T47D (cell line): ENCODE data around the gene DACH2.

ENCODE experiments used
- DNase-seq, 2 experiments: peaks; one replicate each; pipeline versions ENCODE4 v3.0.0 to v3.0.0-alpha.2; 2011 to 2012; ENCODE audit warnings: low read depth in 1 of 2, low spot score in 1 of 2
- JUND ChIP-seq: IDR thresholded peaks from 2 replicates; pipeline ENCODE4 v1.6.1; 2012; ENCODE audit warnings: low read depth
- in situ Hi-C: cut with HindIII; loops from 2 replicates; pipeline ENCODE4 v1.10.0; 2016; ENCODE audit warnings: low sequenced_read_pairs, low pct_unique_long_range_greater_than_20kb

The DACH2 gene

DNA sequence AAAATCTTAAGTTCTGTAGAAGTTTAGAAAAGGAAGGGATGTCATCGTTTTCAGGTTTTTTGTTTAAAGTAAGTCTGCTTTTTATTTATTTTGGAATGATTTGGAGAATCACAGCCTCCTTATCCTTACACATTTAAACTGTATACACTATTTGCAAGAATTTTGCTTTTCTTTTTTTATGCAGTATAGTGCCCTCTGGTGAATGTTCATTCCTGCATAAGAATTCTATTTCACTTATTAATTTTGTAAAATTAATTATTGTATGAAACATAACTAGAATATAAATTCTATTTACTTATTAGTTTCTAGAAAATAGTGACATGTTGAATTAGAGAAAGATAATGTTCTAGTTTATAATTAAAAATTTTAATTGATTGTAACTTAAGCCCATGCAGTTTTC lies 44.6 kb downstream of the DACH2 start:
- in situ Hi-C loops, result no loop called here
- no peak for TF ChIP-seq JUND
- DNase-seq, result no peak

DNA sequence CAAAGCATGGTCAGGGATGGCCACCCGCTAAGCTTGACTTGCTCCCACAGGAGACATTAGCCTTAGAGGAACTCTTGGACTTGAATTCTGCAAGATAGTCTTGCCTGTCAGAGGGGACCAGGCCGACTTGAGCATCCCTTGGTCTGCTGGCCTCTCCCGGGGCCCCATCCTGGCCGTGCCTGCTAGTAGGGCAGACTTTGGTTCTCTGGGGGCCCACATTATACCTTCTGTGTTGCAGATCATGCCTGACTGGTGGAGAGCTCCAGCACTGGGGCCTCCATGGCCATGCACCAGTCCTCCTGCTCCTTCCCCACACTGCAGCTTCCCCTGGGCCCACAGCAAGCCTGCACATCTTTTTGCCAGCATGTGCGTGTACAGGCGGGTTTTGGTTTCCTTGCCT lies 46.5 kb downstream of the DACH2 start:
- DNase-seq, result no peak
- no peak for TF ChIP-seq JUND
- in situ Hi-C loops, result no loop called here

GRCh38 chrX:86195343-86195742 lies 47.1 kb downstream of the DACH2 start:
- no peak for TF ChIP-seq JUND
- in situ Hi-C loops, result no loop called here
- no peak for DNase-seq

DNA sequence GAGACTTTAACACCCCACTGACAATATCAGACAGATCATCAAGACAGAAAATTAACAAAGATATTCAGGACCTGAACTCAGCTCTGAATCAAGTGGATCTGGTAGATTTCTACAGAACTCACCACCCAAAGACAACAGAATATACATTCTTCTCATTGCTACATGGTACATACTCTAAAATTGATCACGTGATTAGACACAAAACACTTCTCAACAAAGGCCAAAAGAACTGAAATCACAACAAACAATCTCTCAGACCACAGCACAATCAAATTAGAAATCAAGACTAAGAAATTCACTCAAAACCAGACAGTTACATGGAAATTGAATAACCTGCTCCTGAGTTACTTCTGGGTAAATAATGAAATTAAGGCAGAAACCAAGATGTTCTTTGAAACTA lies 49.6 kb downstream of the DACH2 start:
- TF ChIP-seq JUND, result no peak
- in situ Hi-C loops, result no loop called here
- no peak for DNase-seq

GRCh38 chrX:86210772-86211171 lies 62.5 kb downstream of the DACH2 start:
- DNase-seq, result no peak
- TF ChIP-seq JUND, result no peak
- in situ Hi-C loops, result no loop called here

GRCh38 chrX:86215260-86215659 lies 67.0 kb downstream of the DACH2 start:
- in situ Hi-C loops, result no loop called here

DNA sequence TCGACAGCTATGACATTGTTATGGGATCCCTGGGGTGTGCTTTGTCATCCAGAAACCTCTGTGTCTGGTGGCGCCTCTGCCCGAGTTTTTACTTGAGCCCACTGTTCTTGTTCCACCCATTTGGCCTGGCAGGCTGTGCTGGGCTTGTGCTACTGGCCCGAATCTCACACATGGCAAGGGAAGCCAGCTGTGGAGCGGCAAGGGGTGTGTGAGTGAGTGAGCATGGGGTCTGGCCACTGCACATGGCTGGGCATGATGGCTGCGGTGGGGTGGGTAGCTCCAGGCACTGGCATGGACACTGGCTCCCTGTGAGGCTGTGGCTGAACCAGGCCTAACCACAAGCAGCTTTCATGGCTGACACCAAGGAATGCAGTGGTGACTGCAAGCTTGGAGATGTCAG lies 89.2 kb downstream of the DACH2 start:
- in situ Hi-C loops, result no loop called here
- DNase-seq, result no peak
- no peak for TF ChIP-seq JUND

More at GRCh38 chrX:86215260-86215659, 67.0 kb downstream of the DACH2 start:
- no peak for DNase-seq
- no peak for TF ChIP-seq JUND

GRCh38 chrX:86241547-86241946 lies 93.3 kb downstream of the DACH2 start:
- in situ Hi-C loops, result no loop called here

DNA sequence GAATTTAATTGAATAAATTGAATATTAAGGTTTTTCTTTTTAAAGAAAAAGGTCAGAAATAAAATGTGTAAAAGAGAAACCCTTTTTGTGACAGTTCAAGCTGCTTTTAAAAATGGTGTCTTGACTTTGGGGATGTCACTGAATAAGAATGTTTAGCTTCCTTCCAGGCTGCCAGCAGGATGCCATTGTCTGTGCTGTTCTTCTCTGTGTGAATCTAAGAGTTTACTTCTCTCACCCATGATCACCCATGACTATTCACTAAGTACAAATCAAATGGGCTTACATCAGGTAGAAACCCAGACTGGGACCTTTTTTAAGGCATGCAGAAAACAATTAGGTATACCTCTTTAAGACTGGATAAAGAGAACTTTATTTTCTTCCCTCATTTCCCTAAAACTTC lies 115.3 kb downstream of the DACH2 start:
- in situ Hi-C loops, result no loop called here
- no peak for TF ChIP-seq JUND
- no peak for DNase-seq

More at GRCh38 chrX:86241547-86241946, 93.3 kb downstream of the DACH2 start:
- DNase-seq, result no peak
- TF ChIP-seq JUND, result no peak

DNA sequence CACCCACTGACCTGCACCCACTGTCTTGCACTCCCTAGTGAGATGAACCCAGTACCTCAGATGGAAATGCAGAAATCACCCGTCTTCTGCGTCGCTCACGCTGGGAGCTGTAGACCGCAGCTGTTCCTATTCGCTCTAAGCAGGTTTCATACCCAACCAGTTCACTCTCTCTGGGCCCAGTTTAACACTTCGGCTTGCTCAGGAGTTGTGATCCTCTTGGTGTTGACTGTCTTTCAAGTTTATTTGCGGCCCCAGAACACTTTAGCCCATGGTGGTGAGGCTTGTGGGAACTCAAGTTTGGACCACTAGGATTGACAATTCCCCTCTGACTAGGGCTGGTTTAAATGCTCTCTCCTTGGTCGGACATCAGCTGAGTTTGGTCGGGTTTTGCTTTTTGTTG lies 147.0 kb downstream of the DACH2 start:
- in situ Hi-C loops, result no loop called here
- no peak for DNase-seq
- no peak for TF ChIP-seq JUND

GRCh38 chrX:86322913-86323312 lies 174.7 kb downstream of the DACH2 start:
- in situ Hi-C loops, result no loop called here
- DNase-seq, result peak in 1 of 2 experiments; percentile 46
- no peak for TF ChIP-seq JUND

DNA sequence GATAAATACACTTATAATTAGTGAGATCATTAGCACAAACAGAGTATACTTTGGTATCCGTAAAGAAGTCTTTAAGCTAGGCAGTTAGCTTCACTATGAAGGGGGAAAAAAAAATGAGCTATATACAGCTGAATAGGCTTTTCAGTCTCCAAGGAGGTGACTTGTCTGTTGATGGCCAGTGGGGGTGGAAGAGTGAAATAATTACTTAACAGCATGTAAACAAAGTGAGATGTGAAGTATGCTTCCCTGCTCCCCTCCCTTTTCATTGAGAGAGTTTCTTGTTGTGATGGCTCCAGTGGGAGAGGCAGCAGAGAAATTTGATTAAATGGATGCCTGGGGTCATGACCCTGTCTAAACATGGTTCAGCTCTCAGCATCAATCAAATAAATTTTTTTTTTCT lies 180.9 kb downstream of the DACH2 start:
- in situ Hi-C loops, result no loop called here
- no peak for TF ChIP-seq JUND

DNA sequence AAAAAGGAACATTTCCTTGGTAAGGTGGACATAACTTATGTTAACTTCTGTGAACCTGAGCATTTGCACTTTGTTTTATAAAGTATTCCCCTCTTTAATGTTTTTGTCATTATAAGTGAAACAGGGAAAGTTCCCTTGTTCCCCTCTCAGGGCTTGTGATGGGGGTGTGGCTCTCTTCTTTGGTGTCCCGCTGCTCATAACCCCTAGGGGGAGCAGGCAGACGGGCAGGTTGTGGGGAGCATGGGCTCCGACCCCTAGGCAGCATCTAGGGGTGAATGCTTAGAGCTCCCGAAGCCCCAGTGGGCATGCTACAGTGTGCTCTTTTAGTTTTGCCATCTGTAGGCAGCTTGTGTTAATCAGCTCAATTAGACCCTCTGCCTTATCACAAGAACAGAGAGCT lies 200.4 kb downstream of the DACH2 start:
- in situ Hi-C loops, result no loop called here
- TF ChIP-seq JUND, result no peak
- no peak for DNase-seq

More for the DNA sequence above, 180.9 kb downstream of the DACH2 start:
- no peak for DNase-seq

- no peak for DNase-seq
- in situ Hi-C loops, result no loop called here
These were observed 200.9 kb downstream of the DACH2 start for GRCh38 chrX:86349115-86349514.

More at GRCh38 chrX:86349115-86349514, 200.9 kb downstream of the DACH2 start:
- no peak for TF ChIP-seq JUND
